Loucy (cell line): ENCODE data around the gene NR2F2.

Experiments
- H2AFZ ChIP-seq: fragments of 200-600 bp; sonication (generic); 2 replicates; pipeline ENCODE4 v1.6.0; 2016; ENCODE audit warnings: antibody characterized with exemption, mild to moderate bottlenecking, low read length, moderate library complexity
- H3F3A ChIP-seq: fragments of 200-600 bp; 2 replicates; pipeline ENCODE4 v1.6.0; 2016; ENCODE audit warnings: antibody characterized with exemption, low read depth, mild to moderate bottlenecking
- H3K27me3 ChIP-seq: fragments of 200-600 bp; sonication (generic); 2 replicates; pipeline ENCODE4 v1.6.1; 2014; ENCODE audit warnings: low read length, mild to moderate bottlenecking; ENCODE audit not compliant: insufficient read depth, poor library complexity, severe bottlenecking
- H3K36me3 ChIP-seq: fragments of 200-600 bp; sonication (generic); 2 replicates; pipeline ENCODE4 v1.6.1; 2016; ENCODE audit warnings: low read length; ENCODE audit not compliant: insufficient read depth
- H3K4me1 ChIP-seq: fragments of 200-600 bp; sonication (generic); 2 replicates; pipeline ENCODE4 v1.5.1; 2014; ENCODE audit warnings: low read length, mild to moderate bottlenecking; ENCODE audit not compliant: insufficient read depth, poor library complexity, severe bottlenecking
- H3K4me2 ChIP-seq: fragments of 200-600 bp; sonication (generic); 2 replicates; pipeline ENCODE4 v1.6.0; 2014; ENCODE audit warnings: antibody characterized with exemption, low read length, low read depth, mild to moderate bottlenecking; ENCODE audit not compliant: poor library complexity, severe bottlenecking
- H3K4me3 ChIP-seq: fragments of 200-600 bp; sonication (generic); 2 replicates; pipeline ENCODE4 v1.5.1; 2014; ENCODE audit warnings: low read length, mild to moderate bottlenecking, mixed read lengths; ENCODE audit not compliant: poor library complexity, severe bottlenecking
- H3K79me2 ChIP-seq: fragments of 200-600 bp; sonication (generic); 2 replicates; pipeline ENCODE4 v1.6.1; 2014; ENCODE audit warnings: low read length; ENCODE audit not compliant: insufficient read depth
- H3K9ac ChIP-seq: fragments of 200-600 bp; sonication (generic); 2 replicates; pipeline ENCODE4 v1.6.0; 2014; ENCODE audit warnings: mild to moderate bottlenecking, low read depth, low read length, moderate library complexity; ENCODE audit not compliant: poor library complexity, severe bottlenecking
- H3K9me2 ChIP-seq: fragments of 200-600 bp; sonication (generic); replicated peaks from 2 replicates; pipeline ENCODE4 v1.6.1; 2016; ENCODE audit warnings: low read depth, low read length, mixed read lengths
- H3K9me3 ChIP-seq: fragments of 200-600 bp; sonication (generic); 2 replicates; pipeline ENCODE4 v1.6.1; 2014; ENCODE audit warnings: mild to moderate bottlenecking, antibody characterized with exemption, low read length, low read depth; ENCODE audit not compliant: insufficient read depth
- H4K20me1 ChIP-seq: fragments of 200-600 bp; sonication (generic); 2 replicates; pipeline ENCODE4 v1.6.0; 2014; ENCODE audit warnings: antibody characterized with exemption, low read length, mild to moderate bottlenecking; ENCODE audit not compliant: insufficient read depth, poor library complexity, severe bottlenecking
- CTCF ChIP-seq: fragments of 200-600 bp; sonication (generic); conservative IDR thresholded peaks from 2 replicates; pipeline ENCODE4 v1.5.1; 2014; ENCODE audit warnings: mild to moderate bottlenecking, antibody characterized with exemption, low read length
- EZH2phosphoT487 ChIP-seq: fragments of 200-600 bp; IDR thresholded peaks from 2 replicates; pipeline ENCODE4 v1.6.1; 2018; ENCODE audit warnings: antibody characterized with exemption, mild to moderate bottlenecking, moderate library complexity, borderline replicate concordance

Gene NR2F2

GRCh38 chr15:96359616-96360521 lies 29.4 kb downstream of the NR2F2 start:
- H3K9me3 ChIP-seq: no peaks in the 10 kb centered on the region; the same call in 1 of the 2 replicates
- no peaks in the 10 kb centered on the region for H4K20me1 ChIP-seq
- no peaks in the 10 kb centered on the region for H3K27me3 ChIP-seq
- TF ChIP-seq CTCF (no peak), EZH2phosphoT487 (no peak)
- no peak overlapping the region for H2AFZ ChIP-seq
- no peak overlapping the region for H3K4me3 ChIP-seq
- H3F3A ChIP-seq: no peaks in the 10 kb centered on the region
- no peaks in the 10 kb centered on the region for H3K79me2 ChIP-seq
- no peaks in the 10 kb centered on the region for H3K4me1 ChIP-seq
- no peaks in the 10 kb centered on the region for H3K36me3 ChIP-seq
- no peak overlapping the region for H3K9ac ChIP-seq
- H3K4me2 ChIP-seq: no peak overlapping the region
- no peaks in the 10 kb centered on the region for H3K9me2 ChIP-seq

GRCh38 chr15:96360581-96361308 lies 30.2 kb downstream of the NR2F2 start:
- Histone ChIP-seq H3K4me2 (no peak overlapping the region), H3K4me1 (no peaks in the 10 kb centered on the region), H3F3A (no peaks in the 10 kb centered on the region), H3K9me2 (no peaks in the 10 kb centered on the region), H4K20me1 (no peaks in the 10 kb centered on the region), H3K4me3 (no peak overlapping the region), H3K36me3 (no peaks in the 10 kb centered on the region), H3K79me2 (no peaks in the 10 kb centered on the region), H3K9ac (no peak overlapping the region), H2AFZ (no peak overlapping the region), H3K9me3 (no peaks in the 10 kb centered on the region; the same call in 1 of the 2 replicates), H3K27me3 (no peaks in the 10 kb centered on the region)
- no peak for TF ChIP-seq CTCF

- TF ChIP-seq CTCF (no peak), EZH2phosphoT487 (no peak)
- H3K4me1 ChIP-seq: no peaks in the 10 kb centered on the region
- H3K4me2 ChIP-seq: no peak overlapping the region
- no peak overlapping the region for H3K9ac ChIP-seq
- H3K79me2 ChIP-seq: no peaks in the 10 kb centered on the region
- no peaks in the 10 kb centered on the region for H3K9me2 ChIP-seq
- H3K9me3 ChIP-seq: no peaks in the 10 kb centered on the region; the same call in 1 of the 2 replicates
- no peaks in the 10 kb centered on the region for H3K36me3 ChIP-seq
- H4K20me1 ChIP-seq: no peaks in the 10 kb centered on the region
- no peak overlapping the region for H2AFZ ChIP-seq
- no peaks in the 10 kb centered on the region for H3F3A ChIP-seq
- H3K4me3 ChIP-seq: no peak overlapping the region
- no peaks in the 10 kb centered on the region for H3K27me3 ChIP-seq
Measured at GRCh38 chr15:96361309-96362010, 31.0 kb downstream of the NR2F2 start.
